Right forelimb (tissue), 1 donor: ENCODE measurements around the gene UBASH3A.
A peak's percentile ranks its signal among the peaks of the same experiment; 100 is the strongest.
"Not testable (repeated sequence)": the region's sequence is repeated elsewhere in the genome, so short reads cannot be mapped to it uniquely, and the experiment has no call there.

Experiments used
- DNase-seq: peaks from one replicate; pipeline ENCODE4 v3.0.0-alpha.2; 2018

Gene UBASH3A

GRCh38 chr21:42453986-42454570 is 50.4 kb downstream of the UBASH3A start:
- no peak for DNase-seq

- no peak for DNase-seq
These were observed 51.1 kb downstream of the UBASH3A start for GRCh38 chr21:42454786-42455185.

GRCh38 chr21:42455196-42455595 is 51.5 kb downstream of the UBASH3A start:
- DNase-seq = no peak

GRCh38 chr21:42455754-42456440 is 52.2 kb downstream of the UBASH3A start:
- no peak for DNase-seq

GRCh38 chr21:42456457-42456856 is 52.8 kb downstream of the UBASH3A start:
- no peak for DNase-seq

GRCh38 chr21:42459082-42459460 is 55.4 kb downstream of the UBASH3A start:
- no peak for DNase-seq

GRCh38 chr21:42459546-42460215 is 56.0 kb downstream of the UBASH3A start:
- DNase-seq = no peak

GRCh38 chr21:42460391-42461184 is 56.9 kb downstream of the UBASH3A start:
- no peak for DNase-seq

GRCh38 chr21:42461185-42461520 is 57.5 kb downstream of the UBASH3A start:
- DNase-seq = no peak

GRCh38 chr21:42461881-42462877 is 58.5 kb downstream of the UBASH3A start:
- DNase-seq = no peak

GRCh38 chr21:42463861-42464515 is 60.3 kb downstream of the UBASH3A start:
- no peak for DNase-seq

GRCh38 chr21:42465008-42465802 is 61.5 kb downstream of the UBASH3A start:
- DNase-seq = no peak

- no peak for DNase-seq
These were observed 62.1 kb downstream of the UBASH3A start for GRCh38 chr21:42465803-42466127.

GRCh38 chr21:42466700-42467099 is 63.0 kb downstream of the UBASH3A start:
- no peak for DNase-seq

GRCh38 chr21:42467140-42467983 is 63.7 kb downstream of the UBASH3A start:
- DNase-seq = no peak

GRCh38 chr21:42468491-42469131 is 64.9 kb downstream of the UBASH3A start:
- peak; percentile 5 for DNase-seq

- DNase-seq = peak; percentile 3
These were observed 65.6 kb downstream of the UBASH3A start for GRCh38 chr21:42469272-42469671.

GRCh38 chr21:42469726-42470125 is 66.0 kb downstream of the UBASH3A start:
- DNase-seq = not testable (repeated sequence)

- DNase-seq = no peak
These were observed 67.5 kb downstream of the UBASH3A start for GRCh38 chr21:42471206-42471605.
